H9 (cell line): Measurements from ENCODE around the gene COPG1. TPM values are rescaled to one million over a fixed set of nuclear protein-coding genes. Genes with fewer than 3 reads are reported as not detected.
A peak's percentile ranks its signal among the peaks of the same experiment; 100 is the strongest.

Experiments used
- DNase-seq: peaks from one replicate; pipeline ENCODE4 v3.0.0-alpha.2; 2017
- H2AFZ ChIP-seq: one replicate; pipeline ENCODE4 v1.6.1; 2013; ENCODE audit warnings: mild to moderate bottlenecking, low read length, control low read depth, moderate library complexity
- H2AK5ac ChIP-seq: 2 replicates; pipeline ENCODE4 v1.6.1; 2013; ENCODE audit warnings: low read length, control low read depth, mixed read lengths; ENCODE audit not compliant: insufficient read length
- H2BK120ac ChIP-seq: one replicate; pipeline ENCODE4 v1.6.1; 2013; ENCODE audit warnings: low read depth, mild to moderate bottlenecking, low read length, control low read depth, inconsistent platforms; ENCODE audit not compliant: poor library complexity, severe bottlenecking
- H2BK12ac ChIP-seq: 2 replicates; pipeline ENCODE4 v1.6.1; 2013; ENCODE audit warnings: low read length, control low read depth, mixed read lengths, low read depth; ENCODE audit not compliant: insufficient read length
- H2BK15ac ChIP-seq: 2 replicates; pipeline ENCODE4 v1.6.1; 2013; ENCODE audit warnings: low read depth, low read length, control low read depth
- H2BK20ac ChIP-seq: one replicate; pipeline ENCODE4 v1.6.1; 2013; ENCODE audit warnings: low read depth, mild to moderate bottlenecking, low read length, control low read depth, inconsistent platforms; ENCODE audit not compliant: poor library complexity, severe bottlenecking
- H2BK5ac ChIP-seq: 2 replicates; pipeline ENCODE4 v1.6.1; 2013; ENCODE audit warnings: low read length, control low read depth, mixed read lengths; ENCODE audit not compliant: insufficient read length
- H3K14ac ChIP-seq: 2 replicates; pipeline ENCODE4 v1.6.1; 2013; ENCODE audit warnings: low read length, control low read depth; ENCODE audit not compliant: insufficient read depth
- H3K18ac ChIP-seq: 2 replicates; pipeline ENCODE4 v1.6.1; 2013; ENCODE audit warnings: low read depth, mild to moderate bottlenecking, mixed read lengths, low read length, control low read depth; ENCODE audit not compliant: insufficient read length
- H3K23ac ChIP-seq: 2 replicates; pipeline ENCODE4 v1.6.1; 2013; ENCODE audit warnings: low read length, control low read depth, mixed read lengths, low read depth; ENCODE audit not compliant: insufficient read length
- H3K23me2 ChIP-seq: 2 replicates; pipeline ENCODE4 v1.6.1; 2013; ENCODE audit warnings: low read depth, mild to moderate bottlenecking, mixed read lengths, low read length, control low read depth; ENCODE audit not compliant: insufficient read length, poor library complexity, severe bottlenecking
- H3K27ac ChIP-seq: 2 replicates; pipeline ENCODE4 v1.5.1; 2013; ENCODE audit warnings: low read length, control low read depth, mixed read lengths, low read depth; ENCODE audit not compliant: insufficient read length
- H3K27me3 ChIP-seq: 2 replicates; pipeline ENCODE4 v1.6.1; 2013; ENCODE audit warnings: low read length, control low read depth, inconsistent platforms; ENCODE audit not compliant: insufficient read depth
- H3K4ac ChIP-seq: 2 replicates; pipeline ENCODE4 v1.6.1; 2013; ENCODE audit warnings: low read depth, mild to moderate bottlenecking, control low read depth, inconsistent platforms, low read length, moderate library complexity
- H3K4me1 ChIP-seq: 2 replicates; pipeline ENCODE4 v1.6.1; 2013; ENCODE audit warnings: low read length, control low read depth, inconsistent platforms; ENCODE audit not compliant: insufficient read depth
- H3K4me2 ChIP-seq: 2 replicates; pipeline ENCODE4 v1.6.1; 2013; ENCODE audit warnings: low read length, control low read depth, mixed read lengths; ENCODE audit not compliant: insufficient read length, insufficient read depth
- H3K56ac ChIP-seq: 2 replicates; pipeline ENCODE4 v1.6.1; 2013; ENCODE audit warnings: low read depth, mild to moderate bottlenecking, mixed read lengths, low read length, control low read depth; ENCODE audit not compliant: insufficient read length
- H3K79me1 ChIP-seq: 2 replicates; pipeline ENCODE4 v1.6.1; 2013; ENCODE audit warnings: low read depth, mild to moderate bottlenecking, moderate library complexity, low read length, control low read depth, inconsistent platforms; ENCODE audit not compliant: insufficient read depth, poor library complexity, severe bottlenecking
- H3K79me2 ChIP-seq: 2 replicates; pipeline ENCODE4 v1.6.1; 2013; ENCODE audit warnings: low read length, control low read depth, inconsistent platforms; ENCODE audit not compliant: insufficient read depth
- H3K9ac ChIP-seq: 2 replicates; pipeline ENCODE4 v1.6.1; 2013; ENCODE audit warnings: low read length, control low read depth, mixed read lengths; ENCODE audit not compliant: insufficient read length; ENCODE audit errors: extremely low read depth
- H3K9me3 ChIP-seq: one replicate; pipeline ENCODE4 v1.6.1; 2013; ENCODE audit warnings: low read depth, low read length, inconsistent platforms; ENCODE audit not compliant: control insufficient read depth
- H3T11ph ChIP-seq: one replicate; pipeline ENCODE4 v1.6.1; 2013; ENCODE audit warnings: mild to moderate bottlenecking, low read length, control low read depth, inconsistent platforms
- H4K20me1 ChIP-seq: one replicate; pipeline ENCODE4 v1.6.1; 2013; ENCODE audit not compliant: control insufficient read depth, insufficient read length, insufficient read depth
- H4K5ac ChIP-seq: 2 replicates; pipeline ENCODE4 v1.6.1; 2013; ENCODE audit warnings: low read depth, mild to moderate bottlenecking, mixed read lengths, low read length, control low read depth; ENCODE audit not compliant: insufficient read length
- H4K8ac ChIP-seq: replicated peaks from 2 replicates; pipeline ENCODE4 v1.6.1; 2013; ENCODE audit warnings: low read length, control low read depth, mixed read lengths, low read depth; ENCODE audit not compliant: insufficient read length
- H4K91ac ChIP-seq: 2 replicates; pipeline ENCODE4 v1.6.1; 2013; ENCODE audit warnings: low read depth, mild to moderate bottlenecking, moderate library complexity, mixed read lengths, low read length, control low read depth; ENCODE audit not compliant: insufficient read length
- H3K27ac Mint-ChIP-seq, 3 experiments: 2 replicates in 2 of 3; 3 replicates in 1 of 3; pipeline ENCODE4 v1.8.0; 2020 to 2021; ENCODE audit warnings: mixed read lengths in 3 of 3, mild to moderate bottlenecking in 1 of 3, moderate library complexity in 1 of 3
- H3K27me3 Mint-ChIP-seq: 2 replicates; pipeline ENCODE4 v1.8.0; 2021; ENCODE audit warnings: low read depth, mild to moderate bottlenecking, moderate library complexity, mixed read lengths
- H3K36me3 Mint-ChIP-seq, 3 experiments: 2 replicates in 2 of 3; 3 replicates in 1 of 3; pipeline ENCODE4 v1.8.0; 2020 to 2021; ENCODE audit warnings: low read depth in 3 of 3, mixed read lengths in 3 of 3; ENCODE audit not compliant: insufficient read depth in 1 of 3
- H3K4me1 Mint-ChIP-seq, 2 experiments: 2 replicates each; pipeline ENCODE4 v1.8.0; 2020; ENCODE audit warnings: mixed read lengths in 2 of 2
- H3K4me3 Mint-ChIP-seq, 2 experiments: 2 replicates in 1 of 2; 3 replicates in 1 of 2; pipeline ENCODE4 v1.8.0; 2020 to 2021; ENCODE audit warnings: mild to moderate bottlenecking in 2 of 2, mixed read lengths in 2 of 2, moderate library complexity in 1 of 2
- H3K9me3 Mint-ChIP-seq, 2 experiments: 2 replicates in 1 of 2; 3 replicates in 1 of 2; pipeline ENCODE4 v1.8.0; 2020; ENCODE audit warnings: mild to moderate bottlenecking in 2 of 2, mixed read lengths in 2 of 2, moderate library complexity in 1 of 2
- WGBS: extraction: QIAGEN DNeasy Blood & Tissue Kit; methylation state at CpG from one replicate; pipeline ENCODE4 v1.1.7; 2013; ENCODE audit warnings: missing lambda C conversion rate, low lambda C conversion rate, mixed read lengths; ENCODE audit not compliant: insufficient read length; ENCODE audit errors: extremely low coverage; 5-methylcytosine and 5-hydroxymethylcytosine counted together
- total RNA-seq: library from RNA; stranded (reverse); gene quantifications from 2 replicates; pipeline ENCODE4 v1.2.1, GENCODE V29; 2021
- TF ChIP-seq, protein P1 (sequence below): fragments of 200-600 bp; sonication (generic); conservative IDR thresholded peaks from 3 replicates; pipeline ENCODE4 v1.8.0; 2021; ENCODE audit warnings: antibody characterized with exemption, mild to moderate bottlenecking

The COPG1 gene
- total RNA-seq, 1 experiment from 2014 or later: 147 TPM

DNA sequence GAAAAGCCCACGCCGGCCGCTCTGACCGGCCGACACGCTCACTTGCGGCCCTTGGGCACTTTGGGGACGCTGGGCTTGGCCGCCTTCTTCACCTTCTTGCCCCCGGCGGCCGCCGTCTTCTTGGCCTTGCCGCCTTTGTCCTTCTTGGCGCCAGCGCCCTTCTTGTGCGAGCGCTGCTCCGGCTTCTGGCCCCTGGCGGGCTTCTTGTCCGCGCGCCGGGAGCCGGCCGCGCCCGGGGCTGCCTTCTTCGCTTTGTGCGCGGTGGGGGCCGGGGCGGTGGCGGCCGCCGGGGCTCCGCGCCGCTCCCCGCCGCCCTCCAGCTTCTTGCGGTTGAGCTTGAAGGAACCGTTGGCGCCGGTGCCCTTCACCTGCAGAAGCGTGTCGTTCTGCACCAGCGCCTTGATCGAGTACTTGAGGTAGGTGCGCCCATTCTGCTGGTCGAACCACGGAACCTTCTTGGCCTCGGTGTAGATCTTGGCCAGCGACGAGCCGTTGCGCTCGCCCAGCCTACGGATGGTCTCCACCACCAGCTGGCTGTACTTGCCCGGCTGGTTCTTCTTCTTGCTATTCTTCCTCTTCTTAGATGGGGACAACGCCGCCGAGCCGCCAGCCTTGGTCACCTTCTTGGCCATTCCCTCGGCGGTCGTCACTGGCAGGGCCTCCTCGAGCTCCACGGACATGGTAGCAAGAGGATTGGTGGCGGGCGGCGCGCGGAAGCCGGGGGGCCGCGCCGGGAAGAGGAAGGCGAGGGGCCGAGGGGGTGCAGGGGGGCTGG lies 66.0 kb downstream of the COPG1 start:
- peaks cover 3% of the 10 kb centered on the region; the same call in 1 of the 2 replicates for H3K27me3 Mint-ChIP-seq
- H2BK5ac ChIP-seq: no peak overlapping the region
- peaks cover 4% of the 10 kb centered on the region for H3K23me2 ChIP-seq
- peak overlapping the region; percentile 59 to 96 (median 73); a peak in 4 of 7 replicates for H3K27ac Mint-ChIP-seq
- no peak overlapping the region for H4K91ac ChIP-seq
- H3K4me3 Mint-ChIP-seq: peak overlapping the region; percentile 90 to 94
- no CpG with 5 or more reads among the region's 80 CpGs for WGBS
- H3K27ac ChIP-seq: no peak overlapping the region
- H3K79me2 ChIP-seq: no peaks in the 10 kb centered on the region
- no peak overlapping the region for H3K23ac ChIP-seq
- H3K9me3 ChIP-seq: no peaks in the 10 kb centered on the region
- no peaks in the 10 kb centered on the region for H4K20me1 ChIP-seq
- H2AFZ ChIP-seq: no peak overlapping the region
- no peak overlapping the region; the same call in 1 of the 2 replicates for H3K4ac ChIP-seq
- no peak overlapping the region for H3K56ac ChIP-seq
- no peaks in the 10 kb centered on the region; a peak in 1 of 5 replicates for H3K9me3 Mint-ChIP-seq
- H2BK12ac ChIP-seq: no peak overlapping the region
- H3K9ac ChIP-seq: peak overlapping the region; percentile 99
- no peak overlapping the region for H2BK120ac ChIP-seq
- H3T11ph ChIP-seq: no peak overlapping the region
- peak overlapping the region; percentile 30 for H4K5ac ChIP-seq
- no peak overlapping the region for H4K8ac ChIP-seq
- peaks cover 11 to 14% of the 10 kb centered on the region in 2 experiments for H3K4me1 Mint-ChIP-seq
- no peaks in the 10 kb centered on the region for H3K27me3 ChIP-seq
- DNase-seq: no peak
- H3K18ac ChIP-seq: peak overlapping the region; percentile 91
- TF ChIP-seq, protein P1, sequence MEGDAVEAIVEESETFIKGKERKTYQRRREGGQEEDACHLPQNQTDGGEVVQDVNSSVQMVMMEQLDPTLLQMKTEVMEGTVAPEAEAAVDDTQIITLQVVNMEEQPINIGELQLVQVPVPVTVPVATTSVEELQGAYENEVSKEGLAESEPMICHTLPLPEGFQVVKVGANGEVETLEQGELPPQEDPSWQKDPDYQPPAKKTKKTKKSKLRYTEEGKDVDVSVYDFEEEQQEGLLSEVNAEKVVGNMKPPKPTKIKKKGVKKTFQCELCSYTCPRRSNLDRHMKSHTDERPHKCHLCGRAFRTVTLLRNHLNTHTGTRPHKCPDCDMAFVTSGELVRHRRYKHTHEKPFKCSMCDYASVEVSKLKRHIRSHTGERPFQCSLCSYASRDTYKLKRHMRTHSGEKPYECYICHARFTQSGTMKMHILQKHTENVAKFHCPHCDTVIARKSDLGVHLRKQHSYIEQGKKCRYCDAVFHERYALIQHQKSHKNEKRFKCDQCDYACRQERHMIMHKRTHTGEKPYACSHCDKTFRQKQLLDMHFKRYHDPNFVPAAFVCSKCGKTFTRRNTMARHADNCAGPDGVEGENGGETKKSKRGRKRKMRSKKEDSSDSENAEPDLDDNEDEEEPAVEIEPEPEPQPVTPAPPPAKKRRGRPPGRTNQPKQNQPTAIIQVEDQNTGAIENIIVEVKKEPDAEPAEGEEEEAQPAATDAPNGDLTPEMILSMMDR: no peak
- H3K4me2 ChIP-seq: peak overlapping the region; percentile 74
- H2BK20ac ChIP-seq: no peak overlapping the region
- H3K14ac ChIP-seq: peak overlapping the region; percentile 94
- no peaks in the 10 kb centered on the region for H3K4me1 ChIP-seq
- H3K36me3 Mint-ChIP-seq: peaks cover 3 to 14% (median 9%) of the 10 kb centered on the region in 3 experiments; a peak in 5 of 7 replicates
- no peak overlapping the region for H2BK15ac ChIP-seq
- H2AK5ac ChIP-seq: no peak overlapping the region
- no peaks in the 10 kb centered on the region for H3K79me1 ChIP-seq
